Panc1 (cell line): Measurements from ENCODE around the gene C1orf56. TPM values are rescaled to one million over a fixed set of nuclear protein-coding genes. Genes with fewer than 3 reads are reported as not detected.

Source experiments
- ATAC-seq: fragments of 200-7000 bp; cut with Tn5 transposase; 2 replicates; pipeline ENCODE4 v1.9.1; 2020; ENCODE audit warnings: mild to moderate bottlenecking, moderate library complexity
- BruUV-seq: library from RNA; stranded (reverse); fragments of 400-500 nt; replicated peaks from 2 replicates; lab custom pipeline; 2021; lab: Mats Ljungman, UMichigan
- CTCF ChIA-PET: fragments of 300-600 bp; sonication (Branson Sonifier 250); formaldehyde crosslinking; loops from one replicate; lab custom pipeline; 2022; ENCODE audit warnings: antibody characterized with exemption; lab: Charles Lee
- POLR2A ChIA-PET: fragments of 300-600 bp; sonication (Branson Sonifier 250); formaldehyde crosslinking; loops from one replicate; lab custom pipeline; 2022; ENCODE audit warnings: antibody characterized with exemption; lab: Charles Lee
- DNase-seq: peaks from one replicate; pipeline ENCODE4 v3.0.0-alpha.2; 2010; ENCODE audit warnings: low read depth, low spot score
- H3K27ac ChIP-seq: 2 replicates; pipeline ENCODE4 v1.5.1; 2011; ENCODE audit warnings: mild to moderate bottlenecking, low read length, inconsistent platforms
- H3K27me3 ChIP-seq: fragments of 200-500 bp; sonication (Bioruptor generic); 2 replicates; pipeline ENCODE4 v1.6.0; 2014; ENCODE audit warnings: low read length, inconsistent platforms; ENCODE audit not compliant: control insufficient read depth, insufficient read depth
- H3K36me3 ChIP-seq: fragments of 200-500 bp; sonication (Bioruptor generic); 2 replicates; pipeline ENCODE4 v1.5.1; 2014; ENCODE audit warnings: inconsistent platforms, mild to moderate bottlenecking, low read length, moderate library complexity; ENCODE audit not compliant: control insufficient read depth, insufficient read depth
- H3K4me1 ChIP-seq: 2 replicates; pipeline ENCODE4 v1.5.1; 2011; ENCODE audit warnings: inconsistent platforms, mild to moderate bottlenecking, low read length, moderate library complexity; ENCODE audit not compliant: control insufficient read depth, insufficient read depth
- H3K4me3 ChIP-seq, 2 experiments: 2 replicates each; pipeline ENCODE4 v1.5.1; 2011 to 2012; ENCODE audit warnings: low read depth in 2 of 2, low read length in 2 of 2, mild to moderate bottlenecking in 2 of 2, inconsistent platforms in 1 of 2, moderate library complexity in 1 of 2
- H3K9me3 ChIP-seq: fragments of 200-500 bp; sonication (Bioruptor generic); 2 replicates; pipeline ENCODE4 v1.5.1; 2014; ENCODE audit warnings: low read depth, mild to moderate bottlenecking, inconsistent platforms, low read length, moderate library complexity; ENCODE audit not compliant: control insufficient read depth, insufficient read depth
- POLR2AphosphoS5 ChIP-seq: IDR thresholded peaks from 2 replicates; pipeline ENCODE4 v1.6.1; 2012; ENCODE audit warnings: mild to moderate bottlenecking, low read depth, low read length, moderate library complexity
- SIN3A ChIP-seq: IDR thresholded peaks from 2 replicates; pipeline ENCODE4 v1.6.1; 2012; ENCODE audit warnings: low read depth, mild to moderate bottlenecking, low read length, moderate library complexity, borderline replicate concordance; ENCODE audit not compliant: insufficient read depth
- TCF7L2 ChIP-seq: IDR thresholded peaks from 2 replicates; pipeline ENCODE4 v1.6.1; 2011; ENCODE audit warnings: mild to moderate bottlenecking, low read depth, low read length, inconsistent platforms
- in situ Hi-C: cut with HindIII; loops from 2 replicates; pipeline ENCODE4 v1.10.0; 2016; ENCODE audit warnings: low sequenced_read_pairs, low pct_unique_long_range_greater_than_20kb
- intact Hi-C: fragments of 100-400 bp; cut with micrococcal nuclease; formaldehyde crosslinking; loops from one replicate; pipeline ENCODE4 v1.10.0; 2022; ENCODE audit not compliant: unreplicated experiment
- total RNA-seq: library from RNA; stranded (reverse); gene quantifications from one replicate; pipeline ENCODE4 v1.2.1, GENCODE V29; 2021; ENCODE audit not compliant: unreplicated experiment
- TF ChIP-seq, protein P1 (sequence below): fragments of 450-650 bp; IDR thresholded peaks from 2 replicates; pipeline ENCODE4 v1.5.1; 2017; ENCODE audit warnings: mild to moderate bottlenecking
- TF ChIP-seq, protein P2 (sequence below), 2 experiments: IDR thresholded peaks; 2 replicates each; pipeline ENCODE4 v1.6.1; 2011 to 2012; ENCODE audit warnings: low read depth in 2 of 2, control low read depth in 1 of 2, low read length in 1 of 2, mild to moderate bottlenecking in 1 of 2, moderate library complexity in 1 of 2; ENCODE audit not compliant: insufficient read depth in 1 of 2

The C1orf56 gene
- total RNA-seq, 1 experiment from 2014 or later, result 2.7 TPM

DNA sequence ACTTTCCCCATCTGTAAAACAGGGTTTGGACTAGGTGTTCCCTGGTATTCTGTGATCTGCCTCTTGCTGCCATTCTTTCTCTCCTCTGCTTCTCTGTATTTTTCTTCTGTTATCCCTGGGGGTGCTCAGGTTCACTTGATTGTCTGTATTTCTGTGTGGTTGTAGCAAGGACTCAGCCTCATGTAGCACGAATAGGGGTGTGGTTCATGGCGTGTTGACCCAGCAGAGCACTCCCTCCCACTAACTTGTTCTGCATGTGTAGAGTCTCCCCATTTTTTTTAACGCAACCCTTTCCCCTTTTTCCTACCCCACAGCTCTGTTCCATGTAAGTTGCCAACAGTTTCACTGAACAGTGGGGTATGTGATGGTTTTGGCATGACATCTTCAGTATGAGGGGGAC lies 12.4 kb upstream of the C1orf56 start:
- Histone ChIP-seq H3K36me3 (0 out of 2 replicates have a peak, but pooled peaks cover 2% of the 10 kb centered on the region), H3K27ac (no peak overlapping the region), H3K4me1 (no peaks in the 10 kb centered on the region), H3K4me3 (no peak overlapping the region), H3K27me3 (no peaks in the 10 kb centered on the region), H3K9me3 (no peaks in the 10 kb centered on the region)
- ChIA-PET POLR2A (no interaction called here), CTCF (interaction anchor here (0.7 kb wide), 1 partner anchor 36 kb away, joined by 3 read pairs; no protein-coding TSS in a partner anchor)
- intact Hi-C loops (no loop called here), in situ Hi-C loops (no loop called here)
- no TSS peak for BruUV-seq
- ATAC-seq (no peak), DNase-seq (no peak)
- TF ChIP-seq TCF7L2 (no peak), POLR2AphosphoS5 (no peak)
- TF ChIP-seq, protein P1, sequence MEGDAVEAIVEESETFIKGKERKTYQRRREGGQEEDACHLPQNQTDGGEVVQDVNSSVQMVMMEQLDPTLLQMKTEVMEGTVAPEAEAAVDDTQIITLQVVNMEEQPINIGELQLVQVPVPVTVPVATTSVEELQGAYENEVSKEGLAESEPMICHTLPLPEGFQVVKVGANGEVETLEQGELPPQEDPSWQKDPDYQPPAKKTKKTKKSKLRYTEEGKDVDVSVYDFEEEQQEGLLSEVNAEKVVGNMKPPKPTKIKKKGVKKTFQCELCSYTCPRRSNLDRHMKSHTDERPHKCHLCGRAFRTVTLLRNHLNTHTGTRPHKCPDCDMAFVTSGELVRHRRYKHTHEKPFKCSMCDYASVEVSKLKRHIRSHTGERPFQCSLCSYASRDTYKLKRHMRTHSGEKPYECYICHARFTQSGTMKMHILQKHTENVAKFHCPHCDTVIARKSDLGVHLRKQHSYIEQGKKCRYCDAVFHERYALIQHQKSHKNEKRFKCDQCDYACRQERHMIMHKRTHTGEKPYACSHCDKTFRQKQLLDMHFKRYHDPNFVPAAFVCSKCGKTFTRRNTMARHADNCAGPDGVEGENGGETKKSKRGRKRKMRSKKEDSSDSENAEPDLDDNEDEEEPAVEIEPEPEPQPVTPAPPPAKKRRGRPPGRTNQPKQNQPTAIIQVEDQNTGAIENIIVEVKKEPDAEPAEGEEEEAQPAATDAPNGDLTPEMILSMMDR, result no peak
- TF ChIP-seq, protein P2, sequence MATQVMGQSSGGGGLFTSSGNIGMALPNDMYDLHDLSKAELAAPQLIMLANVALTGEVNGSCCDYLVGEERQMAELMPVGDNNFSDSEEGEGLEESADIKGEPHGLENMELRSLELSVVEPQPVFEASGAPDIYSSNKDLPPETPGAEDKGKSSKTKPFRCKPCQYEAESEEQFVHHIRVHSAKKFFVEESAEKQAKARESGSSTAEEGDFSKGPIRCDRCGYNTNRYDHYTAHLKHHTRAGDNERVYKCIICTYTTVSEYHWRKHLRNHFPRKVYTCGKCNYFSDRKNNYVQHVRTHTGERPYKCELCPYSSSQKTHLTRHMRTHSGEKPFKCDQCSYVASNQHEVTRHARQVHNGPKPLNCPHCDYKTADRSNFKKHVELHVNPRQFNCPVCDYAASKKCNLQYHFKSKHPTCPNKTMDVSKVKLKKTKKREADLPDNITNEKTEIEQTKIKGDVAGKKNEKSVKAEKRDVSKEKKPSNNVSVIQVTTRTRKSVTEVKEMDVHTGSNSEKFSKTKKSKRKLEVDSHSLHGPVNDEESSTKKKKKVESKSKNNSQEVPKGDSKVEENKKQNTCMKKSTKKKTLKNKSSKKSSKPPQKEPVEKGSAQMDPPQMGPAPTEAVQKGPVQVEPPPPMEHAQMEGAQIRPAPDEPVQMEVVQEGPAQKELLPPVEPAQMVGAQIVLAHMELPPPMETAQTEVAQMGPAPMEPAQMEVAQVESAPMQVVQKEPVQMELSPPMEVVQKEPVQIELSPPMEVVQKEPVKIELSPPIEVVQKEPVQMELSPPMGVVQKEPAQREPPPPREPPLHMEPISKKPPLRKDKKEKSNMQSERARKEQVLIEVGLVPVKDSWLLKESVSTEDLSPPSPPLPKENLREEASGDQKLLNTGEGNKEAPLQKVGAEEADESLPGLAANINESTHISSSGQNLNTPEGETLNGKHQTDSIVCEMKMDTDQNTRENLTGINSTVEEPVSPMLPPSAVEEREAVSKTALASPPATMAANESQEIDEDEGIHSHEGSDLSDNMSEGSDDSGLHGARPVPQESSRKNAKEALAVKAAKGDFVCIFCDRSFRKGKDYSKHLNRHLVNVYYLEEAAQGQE (IDR thresholded peaks at IDR 0.05; ENCODE audit: insufficient read depth in 1 of 2, low read depth in 2 of 2, low read length in 1 of 2), result no peak

DNA sequence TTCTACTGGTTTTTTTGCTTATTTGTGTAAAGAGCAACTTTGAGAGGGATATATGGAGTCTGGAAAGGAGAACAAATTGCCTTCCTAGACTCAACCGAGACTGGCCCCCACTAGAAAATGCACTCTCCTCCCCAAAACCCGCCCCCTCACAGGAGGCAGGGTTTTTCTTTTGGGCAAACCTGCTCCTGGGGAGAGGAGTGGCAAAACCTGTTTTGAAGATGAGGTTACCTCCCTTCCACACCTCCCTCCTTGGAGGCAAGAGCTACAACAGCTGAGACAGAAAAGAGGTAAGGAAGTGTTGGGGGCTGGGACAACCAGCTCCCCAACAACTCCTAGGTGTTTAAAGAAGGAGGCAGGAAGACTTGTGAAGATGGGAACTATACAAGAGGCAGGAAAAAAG lies 11.2 kb upstream of the C1orf56 start, which contains the start of gene BNIPL:
TSS of gene BNIPL (plus strand) at position 231 of the 400 bp plus-strand sequence. CDS start at position 371, 140 bp downstream.
- no peak within 1 kb of the TSS for H3K4me3 ChIP-seq
- BruUV-seq, result no TSS peak
- in situ Hi-C loops (no loop called here), intact Hi-C loops (no loop called here)
- no peak within 1 kb of the TSS for H3K27ac ChIP-seq
- ChIA-PET CTCF (no interaction called here), POLR2A (no interaction called here)
- H3K36me3 ChIP-seq, result 0 out of 2 replicates have a peak, but pooled peaks cover 2% of the 10 kb centered on the region
- H3K4me1 ChIP-seq, result no peaks in the 10 kb centered on the region
- H3K27me3 ChIP-seq, result no peaks in the 10 kb centered on the region
- DNase-seq (no peak), ATAC-seq (no peak)
- TF ChIP-seq POLR2AphosphoS5 (no peak), SIN3A (no peak), TCF7L2 (no peak)
- TF ChIP-seq, protein P2 (IDR thresholded peaks at IDR 0.05; ENCODE audit: insufficient read depth in 1 of 2, low read depth in 2 of 2, low read length in 1 of 2), result no peak
- TF ChIP-seq, protein P1, result no peak
- H3K9me3 ChIP-seq, result no peaks in the 10 kb centered on the region
